Skeletal muscle tissue (tissue), 4 donors: ENCODE results near the gene VAV2. TPM values are rescaled to one million over a fixed set of nuclear protein-coding genes. Genes with fewer than 3 reads are reported as not detected.

Experiments
- H3K27ac ChIP-seq: one replicate; pipeline ENCODE4 v1.7.0; 2013; ENCODE audit warnings: mild to moderate bottlenecking, low read depth, low read length, inconsistent platforms
- H3K27me3 ChIP-seq, 3 donors: one replicate each; pipeline ENCODE4 v1.7.0; 2013; ENCODE audit warnings: low read length in 3 of 3; ENCODE audit not compliant: control insufficient read depth in 3 of 3, insufficient read depth in 3 of 3
- H3K36me3 ChIP-seq, 3 donors: one replicate each; pipeline ENCODE4 v1.7.0; 2013; ENCODE audit warnings: low read length in 3 of 3; ENCODE audit not compliant: control insufficient read depth in 3 of 3, insufficient read depth in 3 of 3
- H3K4me1 ChIP-seq, 3 donors: one replicate each; pipeline ENCODE4 v1.7.0; 2013; ENCODE audit warnings: low read length in 3 of 3, mild to moderate bottlenecking in 3 of 3; ENCODE audit not compliant: control insufficient read depth in 3 of 3, insufficient read depth in 3 of 3
- H3K4me3 ChIP-seq, 3 donors: one replicate each; pipeline ENCODE4 v1.7.0; 2013; ENCODE audit warnings: low read length in 3 of 3
- H3K9ac ChIP-seq, 3 donors: one replicate each; pipeline ENCODE4 v1.7.0; 2013; ENCODE audit warnings: low read length in 3 of 3, mild to moderate bottlenecking in 3 of 3, moderate library complexity in 2 of 3, low read depth in 1 of 3
- H3K9me3 ChIP-seq, 3 donors: one replicate each; pipeline ENCODE4 v1.7.0; 2013; ENCODE audit warnings: low read length in 3 of 3; ENCODE audit not compliant: control insufficient read depth in 3 of 3
- total RNA-seq: library from RNA; depleted of rRNA; stranded (reverse); fragments of >200 nt; gene quantifications from one replicate; pipeline ENCODE4 v1.2.3, GENCODE V29; 2014
- donor health status: Osteomylitis.

The VAV2 gene
- total RNA-seq, 1 donor from 2014 or later: 9.9 TPM

- Histone ChIP-seq H3K9me3 (no peaks in the 10 kb centered on the region), H3K27me3 (peaks cover 14 to 22% (median 17%) of the 10 kb centered on the region in 3 donors), H3K4me1 (peaks cover 6 to 13% (median 13%) of the 10 kb centered on the region in 3 donors), H3K4me3 (no peak overlapping the region), H3K9ac (no peak overlapping the region), H3K27ac (no peak overlapping the region), H3K36me3 (no peaks in the 10 kb centered on the region)
Observed at GRCh38 chr9:133945977-133946753, 46.0 kb downstream of the VAV2 start.

GRCh38 chr9:133945314-133945975, 46.7 kb downstream of the VAV2 start:
- Histone ChIP-seq H3K36me3 (no peaks in the 10 kb centered on the region), H3K27me3 (peaks cover 14 to 22% (median 14%) of the 10 kb centered on the region in 3 donors), H3K9ac (no peak overlapping the region), H3K27ac (no peak overlapping the region), H3K4me1 (peaks cover 5 to 11% (median 6%) of the 10 kb centered on the region in 3 donors), H3K4me3 (no peak overlapping the region), H3K9me3 (no peaks in the 10 kb centered on the region)

- no peak overlapping the region for H3K27ac ChIP-seq
- H3K9me3 ChIP-seq: no peaks in the 10 kb centered on the region
- peaks cover 4 to 9% (median 5%) of the 10 kb centered on the region in 3 donors for H3K4me1 ChIP-seq
- H3K4me3 ChIP-seq: no peak overlapping the region
- H3K36me3 ChIP-seq: no peaks in the 10 kb centered on the region
- H3K27me3 ChIP-seq: peaks cover 12 to 16% (median 14%) of the 10 kb centered on the region in 3 donors
- no peak overlapping the region for H3K9ac ChIP-seq
Observed at GRCh38 chr9:133944746-133945135, 47.4 kb downstream of the VAV2 start.

- Histone ChIP-seq H3K27me3 (peaks cover 5 to 12% (median 11%) of the 10 kb centered on the region in 3 donors), H3K9ac (no peak overlapping the region)
Observed at GRCh38 chr9:133943781-133944745, 48.1 kb downstream of the VAV2 start.

GRCh38 chr9:133943036-133943780, 48.9 kb downstream of the VAV2 start:
- Histone ChIP-seq H3K9me3 (no peaks in the 10 kb centered on the region), H3K27ac (no peak overlapping the region), H3K27me3 (peaks cover 0 to 6% (median 3%) of the 10 kb centered on the region in 3 donors), H3K4me3 (no peak overlapping the region), H3K9ac (no peak overlapping the region), H3K4me1 (peaks cover 4 to 9% (median 5%) of the 10 kb centered on the region in 3 donors), H3K36me3 (no peaks in the 10 kb centered on the region)

More at GRCh38 chr9:133943781-133944745, 48.1 kb downstream of the VAV2 start:
- H3K4me1 ChIP-seq: peaks cover 4 to 9% (median 5%) of the 10 kb centered on the region in 3 donors
- no peak overlapping the region for H3K4me3 ChIP-seq
- H3K27ac ChIP-seq: no peak overlapping the region
- H3K9me3 ChIP-seq: no peaks in the 10 kb centered on the region
- H3K36me3 ChIP-seq: no peaks in the 10 kb centered on the region

- Histone ChIP-seq H3K27me3 (peaks cover 0 to 10% (median 3%) of the 10 kb centered on the region in 3 donors), H3K36me3 (no peaks in the 10 kb centered on the region), H3K9me3 (no peaks in the 10 kb centered on the region), H3K4me3 (no peak overlapping the region), H3K4me1 (peaks cover 4 to 7% (median 5%) of the 10 kb centered on the region in 3 donors), H3K9ac (no peak overlapping the region), H3K27ac (no peak overlapping the region)
Observed at GRCh38 chr9:133942206-133942975, 49.7 kb downstream of the VAV2 start.

- no peak overlapping the region for H3K27ac ChIP-seq
- H3K4me3 ChIP-seq: no peak overlapping the region
- peaks cover 10 to 14% (median 11%) of the 10 kb centered on the region in 3 donors for H3K4me1 ChIP-seq
- no peak overlapping the region for H3K9ac ChIP-seq
- H3K36me3 ChIP-seq: no peaks in the 10 kb centered on the region
- no peaks in the 10 kb centered on the region for H3K9me3 ChIP-seq
- peaks cover 2 to 22% (median 6%) of the 10 kb centered on the region in 3 donors for H3K27me3 ChIP-seq
Observed at GRCh38 chr9:133939845-133940244, 52.3 kb downstream of the VAV2 start.

GRCh38 chr9:133939171-133939785, 52.8 kb downstream of the VAV2 start:
- no peak overlapping the region for H3K4me3 ChIP-seq
- peaks cover 2 to 22% (median 6%) of the 10 kb centered on the region in 3 donors for H3K27me3 ChIP-seq
- H3K27ac ChIP-seq: no peak overlapping the region
- no peaks in the 10 kb centered on the region for H3K9me3 ChIP-seq
- H3K9ac ChIP-seq: no peak overlapping the region
- peaks cover 9 to 11% (median 10%) of the 10 kb centered on the region in 3 donors for H3K4me1 ChIP-seq
- no peaks in the 10 kb centered on the region for H3K36me3 ChIP-seq
